Measurements from ENCODE around the gene SCN5A. TPM values are rescaled to one million over a fixed set of nuclear protein-coding genes. Genes with fewer than 3 reads are reported as not detected.

The SCN5A gene
- total RNA-seq, 4 donors from 2014 or later: 0.50 to 1.7 (median 0.81) TPM; not detected in 1

- TF ChIP-seq EP300 (IDR thresholded peaks at IDR 0.05) (no peak), CTCF (IDR thresholded peaks at IDR 0.05) (no peak), POLR2A (IDR thresholded peaks at IDR 0.05) (no peak), POLR2AphosphoS5 (IDR thresholded peaks at IDR 0.05) (no peak)
Measured at GRCh38 chr3:38646062-38646461, 3.4 kb downstream of the SCN5A start.

GRCh38 chr3:38645601-38646000, 3.9 kb downstream of the SCN5A start:
- WGBS, 2 donors (ENCODE audit: low coverage in 1 of 2): 63 to 92% methylated on average over 2 to 8 of the region's 8 CpGs
- no peak overlapping the region for H3K27ac ChIP-seq
- no peak for ATAC-seq
- H3K9me3 ChIP-seq: no peaks in the 10 kb centered on the region
- no peak for TF ChIP-seq EP300 (IDR thresholded peaks at IDR 0.05)
- no peaks in the 10 kb centered on the region for H3K36me3 ChIP-seq
- peaks cover 89% of the 10 kb centered on the region for H3K27me3 ChIP-seq
- peaks cover 0 to 19% (median 10%) of the 10 kb centered on the region in 3 donors for H3K4me1 ChIP-seq
- H3K4me3 ChIP-seq: no peak overlapping the region

More at GRCh38 chr3:38646062-38646461, 3.4 kb downstream of the SCN5A start:
- H3K27me3 ChIP-seq: peaks cover 87% of the 10 kb centered on the region
- no peak for ATAC-seq
- no peak overlapping the region for H3K4me3 ChIP-seq
- H3K4me1 ChIP-seq: peaks cover 0 to 24% (median 12%) of the 10 kb centered on the region in 3 donors
- H3K9me3 ChIP-seq: no peaks in the 10 kb centered on the region
- no peak overlapping the region for H3K27ac ChIP-seq
- H3K36me3 ChIP-seq: no peaks in the 10 kb centered on the region
- 76 to 88% methylated on average over 2 to 4 of the region's 4 CpGs for WGBS, 2 donors (ENCODE audit: low coverage in 1 of 2)

GRCh38 chr3:38645076-38645475, 4.4 kb downstream of the SCN5A start:
- Histone ChIP-seq H3K9me3 (no peaks in the 10 kb centered on the region), H3K27ac (no peak overlapping the region), H3K36me3 (no peaks in the 10 kb centered on the region), H3K4me3 (no peak overlapping the region), H3K4me1 (peaks cover 0 to 17% (median 10%) of the 10 kb centered on the region in 3 donors), H3K27me3 (peaks cover 89% of the 10 kb centered on the region)
- no peak for ATAC-seq
- no peak for TF ChIP-seq CTCF (IDR thresholded peaks at IDR 0.05)
- TF ChIP-seq POLR2A (IDR thresholded peaks at IDR 0.05): no peak
- TF ChIP-seq POLR2AphosphoS5 (IDR thresholded peaks at IDR 0.05): no peak
- no peak for TF ChIP-seq EP300 (IDR thresholded peaks at IDR 0.05)
- WGBS, 2 donors (ENCODE audit: low coverage in 1 of 2): 70 to 79% methylated on average over 4 of the region's 4 CpGs

- no peaks in the 10 kb centered on the region for H3K9me3 ChIP-seq
- 72 to 73% methylated on average over 4 to 7 of the region's 7 CpGs for WGBS, 2 donors (ENCODE audit: low coverage in 1 of 2)
- H3K4me3 ChIP-seq: no peak overlapping the region
- H3K27ac ChIP-seq: no peak overlapping the region
- H3K27me3 ChIP-seq: peaks cover 86% of the 10 kb centered on the region
- peaks cover 0 to 12% (median 7%) of the 10 kb centered on the region in 3 donors for H3K4me1 ChIP-seq
- no peaks in the 10 kb centered on the region for H3K36me3 ChIP-seq
- no peak for TF ChIP-seq POLR2A (IDR thresholded peaks at IDR 0.05)
- no peak for TF ChIP-seq EP300 (IDR thresholded peaks at IDR 0.05)
- no peak for TF ChIP-seq POLR2AphosphoS5 (IDR thresholded peaks at IDR 0.05)
- TF ChIP-seq CTCF (IDR thresholded peaks at IDR 0.05): no peak
- ATAC-seq: no peak
Measured at GRCh38 chr3:38644662-38645053, 4.8 kb downstream of the SCN5A start.

GRCh38 chr3:38644016-38644661, 5.3 kb downstream of the SCN5A start:
- ATAC-seq: no peak
- Histone ChIP-seq H3K36me3 (no peaks in the 10 kb centered on the region), H3K4me3 (no peak overlapping the region), H3K9me3 (no peaks in the 10 kb centered on the region), H3K27ac (no peak overlapping the region), H3K27me3 (peaks cover 84% of the 10 kb centered on the region), H3K4me1 (peaks cover 0 to 7% (median 6%) of the 10 kb centered on the region in 3 donors)
- TF ChIP-seq EP300 (IDR thresholded peaks at IDR 0.05) (no peak), CTCF (IDR thresholded peaks at IDR 0.05) (no peak), POLR2A (IDR thresholded peaks at IDR 0.05) (no peak), POLR2AphosphoS5 (IDR thresholded peaks at IDR 0.05) (no peak)
- 93 to 100% methylated on average over 1 to 7 of the region's 7 CpGs for WGBS, 2 donors (ENCODE audit: low coverage in 1 of 2)
